CD4-positive, alpha-beta T cell (primary cell): Measurements from ENCODE around the gene DPPA5. TPM values are rescaled to one million over a fixed set of nuclear protein-coding genes. Genes with fewer than 3 reads are reported as not detected.
A peak's percentile ranks its signal among the peaks of the same experiment; 100 is the strongest.

ENCODE experiments used
- ATAC-seq: fragments of 200-7000 bp; cut with Tn5 transposase; one replicate; pipeline ENCODE4 v1.10.0; 2022; ENCODE audit warnings: mild to moderate bottlenecking; ENCODE audit not compliant: poor library complexity
- CTCF ChIA-PET: fragments of 350-600 bp; sonication (Branson Sonifier 250); formaldehyde crosslinking; loops from one replicate; lab custom pipeline; 2021; ENCODE audit warnings: antibody characterized with exemption, inconsistent platforms; lab: Charles Lee
- POLR2A ChIA-PET: fragments of 350-600 bp; sonication (Branson Sonifier 250); formaldehyde crosslinking; loops from one replicate; lab custom pipeline; 2021; ENCODE audit warnings: antibody characterized with exemption, inconsistent platforms; lab: Charles Lee
- DNase-seq, 14 experiments: peaks; one replicate each; pipeline ENCODE4 v3.0.0-alpha.2; 2013 to 2020; ENCODE audit warnings: mixed read lengths in 2 of 14
- H3K27ac ChIP-seq, 2 donors: one replicate each; pipeline versions ENCODE4 v1.5.1 to v1.7.0; 2013; ENCODE audit warnings: low read length in 2 of 2, low read depth in 1 of 2, mild to moderate bottlenecking in 1 of 2
- H3K27me3 ChIP-seq, 2 experiments: 1 replicate in 1 of 2; 2 replicates in 1 of 2; pipeline versions ENCODE4 v1.6.1 to v1.7.0; 2013; ENCODE audit warnings: low read length in 2 of 2, control low read depth in 1 of 2, mild to moderate bottlenecking in 1 of 2, moderate library complexity in 1 of 2; ENCODE audit not compliant: insufficient read depth in 2 of 2, control insufficient read depth in 1 of 2
- H3K36me3 ChIP-seq: one replicate; pipeline ENCODE4 v1.6.1; 2013; ENCODE audit warnings: low read length, control low read depth; ENCODE audit not compliant: insufficient read depth
- H3K4me1 ChIP-seq: one replicate; pipeline ENCODE4 v1.6.1; 2013; ENCODE audit warnings: low read length, control low read depth; ENCODE audit not compliant: insufficient read depth
- H3K4me3 ChIP-seq: one replicate; pipeline ENCODE4 v1.5.1; 2013; ENCODE audit warnings: mild to moderate bottlenecking, low read length, moderate library complexity
- H3K9me3 ChIP-seq, 2 experiments: 1 replicate in 1 of 2; 2 replicates in 1 of 2; pipeline versions ENCODE4 v1.6.1 to v1.7.0; 2013; ENCODE audit warnings: low read length in 2 of 2, mild to moderate bottlenecking in 2 of 2, control low read depth in 1 of 2, moderate library complexity in 1 of 2; ENCODE audit not compliant: control insufficient read depth in 1 of 2, insufficient read depth in 1 of 2
- H3K27ac Mint-ChIP-seq: one replicate; pipeline ENCODE4 v1.8.0; 2020; ENCODE audit warnings: mixed read lengths
- H3K27me3 Mint-ChIP-seq: one replicate; pipeline ENCODE4 v1.8.0; 2021; ENCODE audit warnings: mixed read lengths
- H3K36me3 Mint-ChIP-seq: one replicate; pipeline ENCODE4 v1.8.0; 2021; ENCODE audit warnings: low read depth, mixed read lengths
- H3K4me1 Mint-ChIP-seq: one replicate; pipeline ENCODE4 v1.8.0; 2021; ENCODE audit warnings: low read depth, mixed read lengths
- H3K4me3 Mint-ChIP-seq: one replicate; pipeline ENCODE4 v1.8.0; 2020; ENCODE audit warnings: mild to moderate bottlenecking, mixed read lengths
- H3K9me3 Mint-ChIP-seq: one replicate; pipeline ENCODE4 v1.8.0; 2020; ENCODE audit warnings: mixed read lengths
- CTCF ChIP-seq: fragments of 200-600 bp; IDR thresholded peaks from one replicate; pipeline ENCODE4 v1.8.0; 2022; ENCODE audit warnings: antibody characterized with exemption, mild to moderate bottlenecking
- intact Hi-C, 2 experiments: fragments of 100-400 bp; cut with DNase I in 1 of 2; cut with micrococcal nuclease in 1 of 2; formaldehyde crosslinking; loops; one replicate each; pipeline versions ENCODE4 v1.15.1 to v1.9.0; 2023 to 2025; cut with DNase I, micrococcal nuclease
- total RNA-seq, 174 experiments: library from RNA in 2 of 174; stranded (reverse) in 2 of 174; gene quantifications; one replicate each; pipeline ENCODE4 v1.2.3 and lab custom pipeline; 2021 to 2026

Gene DPPA5
- total RNA-seq, 2 experiments from 2014 or later, result not detected

- Histone ChIP-seq H3K4me1 (no peaks in the 10 kb centered on the region), H3K4me3 (no peak overlapping the region), H3K36me3 (no peaks in the 10 kb centered on the region), H3K27ac (no peak overlapping the region), H3K27me3 (no peaks in the 10 kb centered on the region), H3K9me3 (peaks cover 10 to 36% of the 10 kb centered on the region in 2 experiments)
- Mint-ChIP-seq H3K27ac (no peak overlapping the region), H3K36me3 (no peaks in the 10 kb centered on the region), H3K4me3 (no peak overlapping the region), H3K4me1 (no peaks in the 10 kb centered on the region), H3K9me3 (peaks cover 4% of the 10 kb centered on the region), H3K27me3 (no peaks in the 10 kb centered on the region)
- ATAC-seq (no peak), DNase-seq (no peak)
- POLR2A ChIA-PET, result no interaction called here
- intact Hi-C loops, result no loop called here
- CTCF ChIA-PET, result no interaction called here
- TF ChIP-seq CTCF, result no peak
These were observed 17.9 kb upstream of the DPPA5 start for GRCh38 chr6:73371984-73372383.

- Mint-ChIP-seq H3K27me3 (no peaks in the 10 kb centered on the region), H3K4me1 (no peaks in the 10 kb centered on the region), H3K9me3 (peaks cover 4% of the 10 kb centered on the region), H3K36me3 (no peaks in the 10 kb centered on the region), H3K27ac (no peak within 1 kb of the TSS), H3K4me3 (no peak within 1 kb of the TSS)
- Histone ChIP-seq H3K36me3 (no peaks in the 10 kb centered on the region), H3K9me3 (peaks cover 10 to 36% of the 10 kb centered on the region in 2 experiments), H3K27me3 (no peaks in the 10 kb centered on the region), H3K4me1 (no peaks in the 10 kb centered on the region), H3K27ac (no peak within 1 kb of the TSS), H3K4me3 (no peak within 1 kb of the TSS)
- CTCF ChIA-PET, result no interaction called here
- POLR2A ChIA-PET, result no interaction called here
- intact Hi-C loops, result no loop called here
- ATAC-seq (no peak), DNase-seq (peak in 1 of 14 experiments; percentile 9)
- TF ChIP-seq CTCF, result no peak
These were observed 15.5 kb upstream of the DPPA5 start, which contains the start of gene OOEP for GRCh38 chr6:73369563-73369962. Gene OOEP (minus strand): TSS chr6:73369897. CDS start chr6:73369792, 105 bp downstream.

GRCh38 chr6:73369157-73369556 is 15.1 kb upstream of the DPPA5 start:
- DNase-seq (no peak), ATAC-seq (no peak)
- no peak overlapping the region for H3K27ac ChIP-seq
- H3K36me3 ChIP-seq, result no peaks in the 10 kb centered on the region
- Mint-ChIP-seq H3K36me3 (no peaks in the 10 kb centered on the region), H3K9me3 (peaks cover 4% of the 10 kb centered on the region), H3K27me3 (no peaks in the 10 kb centered on the region), H3K4me1 (no peaks in the 10 kb centered on the region), H3K27ac (no peak overlapping the region), H3K4me3 (no peak overlapping the region)
- no peaks in the 10 kb centered on the region for H3K27me3 ChIP-seq
- no peak for TF ChIP-seq CTCF
- no peak overlapping the region for H3K4me3 ChIP-seq
- peaks cover 10 to 36% of the 10 kb centered on the region in 2 experiments for H3K9me3 ChIP-seq
- POLR2A ChIA-PET, result no interaction called here
- intact Hi-C loops, result no loop called here
- H3K4me1 ChIP-seq, result no peaks in the 10 kb centered on the region
- CTCF ChIA-PET, result no interaction called here
